Measurements from ENCODE around the gene CNIH2. TPM values are rescaled to one million over a fixed set of nuclear protein-coding genes. Genes with fewer than 3 reads are reported as not detected.
A peak's percentile ranks its signal among the peaks of the same experiment; 100 is the strongest.

Gene CNIH2
- total and polyA plus RNA-seq, 2 of the 13 experiments (the other 11 are each of a cell fraction or from before 2014, with no cell fraction given), result 0.60 to 0.69 TPM

DNA sequence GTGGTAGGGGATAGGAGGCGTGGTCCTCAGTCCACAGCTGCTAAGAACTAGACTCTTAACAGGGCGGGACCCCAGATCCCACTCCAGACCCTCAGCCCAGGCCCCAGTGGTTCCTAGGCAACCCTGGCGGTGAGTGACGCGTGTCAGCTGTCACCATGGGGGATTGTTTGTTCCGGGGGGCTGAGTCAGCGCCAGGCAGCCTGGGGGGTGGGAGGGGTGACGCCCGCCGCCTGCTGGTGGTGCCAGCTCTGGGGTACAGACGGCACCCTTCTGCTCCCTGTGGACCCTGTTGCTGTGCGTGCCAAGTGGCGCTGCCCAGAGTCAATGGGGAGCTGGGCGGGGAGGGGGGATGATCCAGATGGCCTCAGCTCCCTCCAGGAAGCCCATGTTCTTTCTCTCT, 2.5 kb downstream of the CNIH2 start (continued):
- TF ChIP-seq, protein P1, sequence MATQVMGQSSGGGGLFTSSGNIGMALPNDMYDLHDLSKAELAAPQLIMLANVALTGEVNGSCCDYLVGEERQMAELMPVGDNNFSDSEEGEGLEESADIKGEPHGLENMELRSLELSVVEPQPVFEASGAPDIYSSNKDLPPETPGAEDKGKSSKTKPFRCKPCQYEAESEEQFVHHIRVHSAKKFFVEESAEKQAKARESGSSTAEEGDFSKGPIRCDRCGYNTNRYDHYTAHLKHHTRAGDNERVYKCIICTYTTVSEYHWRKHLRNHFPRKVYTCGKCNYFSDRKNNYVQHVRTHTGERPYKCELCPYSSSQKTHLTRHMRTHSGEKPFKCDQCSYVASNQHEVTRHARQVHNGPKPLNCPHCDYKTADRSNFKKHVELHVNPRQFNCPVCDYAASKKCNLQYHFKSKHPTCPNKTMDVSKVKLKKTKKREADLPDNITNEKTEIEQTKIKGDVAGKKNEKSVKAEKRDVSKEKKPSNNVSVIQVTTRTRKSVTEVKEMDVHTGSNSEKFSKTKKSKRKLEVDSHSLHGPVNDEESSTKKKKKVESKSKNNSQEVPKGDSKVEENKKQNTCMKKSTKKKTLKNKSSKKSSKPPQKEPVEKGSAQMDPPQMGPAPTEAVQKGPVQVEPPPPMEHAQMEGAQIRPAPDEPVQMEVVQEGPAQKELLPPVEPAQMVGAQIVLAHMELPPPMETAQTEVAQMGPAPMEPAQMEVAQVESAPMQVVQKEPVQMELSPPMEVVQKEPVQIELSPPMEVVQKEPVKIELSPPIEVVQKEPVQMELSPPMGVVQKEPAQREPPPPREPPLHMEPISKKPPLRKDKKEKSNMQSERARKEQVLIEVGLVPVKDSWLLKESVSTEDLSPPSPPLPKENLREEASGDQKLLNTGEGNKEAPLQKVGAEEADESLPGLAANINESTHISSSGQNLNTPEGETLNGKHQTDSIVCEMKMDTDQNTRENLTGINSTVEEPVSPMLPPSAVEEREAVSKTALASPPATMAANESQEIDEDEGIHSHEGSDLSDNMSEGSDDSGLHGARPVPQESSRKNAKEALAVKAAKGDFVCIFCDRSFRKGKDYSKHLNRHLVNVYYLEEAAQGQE (IDR thresholded peaks at IDR 0.05; ENCODE audit: borderline replicate concordance in 1 of 2, low read depth in 1 of 2, low read length in 2 of 2), result no peak
- TF ChIP-seq ZNF720 (CRISPR knock-in tag; IDR thresholded peaks at IDR 0.05) (no peak), ZNF274 (CRISPR knock-in tag; IDR thresholded peaks at IDR 0.05) (no peak), ZNF10 (CRISPR knock-in tag; IDR thresholded peaks at IDR 0.05; ENCODE audit: borderline replicate concordance, low read depth) (no peak), ZNF280D (CRISPR knock-in tag; IDR thresholded peaks at IDR 0.05) (no peak), ZNF333 (CRISPR knock-in tag; IDR thresholded peaks at IDR 0.05; ENCODE audit: borderline replicate concordance) (no peak), ZNF616 (CRISPR knock-in tag; IDR thresholded peaks at IDR 0.05; ENCODE audit: low read depth) (no peak), GTF3A (CRISPR knock-in tag; conservative IDR thresholded peaks at IDR 0.05) (no peak), CREB1 (IDR thresholded peaks at IDR 0.05) (peak; percentile 39; the same call in 1 of the 2 replicates), CREB1 (CRISPR knock-in tag; IDR thresholded peaks at IDR 0.05) (no peak), HDAC6 (IDR thresholded peaks at IDR 0.05; ENCODE audit: low read depth, low read length) (no peak), RNF2 (conservative IDR thresholded peaks at IDR 0.05; ENCODE audit: low read depth) (no peak), BRF2 (CRISPR knock-in tag; IDR thresholded peaks at IDR 0.05) (no peak), AGO2 (optimal IDR thresholded peaks at IDR 0.05; ENCODE audit: low read depth, low read length) (peak; percentile 47), KDM5A (IDR thresholded peaks at IDR 0.05; ENCODE audit: borderline replicate concordance, low read length) (no peak), SMAD9 (CRISPR knock-in tag; IDR thresholded peaks at IDR 0.05) (no peak), ZSCAN20 (CRISPR knock-in tag; IDR thresholded peaks at IDR 0.05; ENCODE audit: borderline replicate concordance) (no peak)
- TF ChIP-seq, protein P2, sequence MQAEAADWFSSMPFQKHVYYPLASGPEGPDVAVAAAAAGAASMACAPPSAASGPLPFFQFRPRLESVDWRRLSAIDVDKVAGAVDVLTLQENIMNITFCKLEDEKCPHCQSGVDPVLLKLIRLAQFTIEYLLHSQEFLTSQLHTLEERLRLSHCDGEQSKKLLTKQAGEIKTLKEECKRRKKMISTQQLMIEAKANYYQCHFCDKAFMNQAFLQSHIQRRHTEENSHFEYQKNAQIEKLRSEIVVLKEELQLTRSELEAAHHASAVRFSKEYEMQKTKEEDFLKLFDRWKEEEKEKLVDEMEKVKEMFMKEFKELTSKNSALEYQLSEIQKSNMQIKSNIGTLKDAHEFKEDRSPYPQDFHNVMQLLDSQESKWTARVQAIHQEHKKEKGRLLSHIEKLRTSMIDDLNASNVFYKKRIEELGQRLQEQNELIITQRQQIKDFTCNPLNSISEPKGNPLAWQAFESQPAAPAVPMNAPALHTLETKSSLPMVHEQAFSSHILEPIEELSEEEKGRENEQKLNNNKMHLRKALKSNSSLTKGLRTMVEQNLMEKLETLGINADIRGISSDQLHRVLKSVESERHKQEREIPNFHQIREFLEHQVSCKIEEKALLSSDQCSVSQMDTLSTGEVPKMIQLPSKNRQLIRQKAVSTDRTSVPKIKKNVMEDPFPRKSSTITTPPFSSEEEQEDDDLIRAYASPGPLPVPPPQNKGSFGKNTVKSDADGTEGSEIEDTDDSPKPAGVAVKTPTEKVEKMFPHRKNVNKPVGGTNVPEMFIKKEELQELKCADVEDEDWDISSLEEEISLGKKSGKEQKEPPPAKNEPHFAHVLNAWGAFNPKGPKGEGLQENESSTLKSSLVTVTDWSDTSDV (CRISPR knock-in tag; IDR thresholded peaks at IDR 0.05), result no peak

Measured in HepG2 (cell line).